HCT116 (cell line): ENCODE results near the gene CHAD. TPM values are rescaled to one million over a fixed set of nuclear protein-coding genes. Genes with fewer than 3 reads are reported as not detected.

Experiments used
- ATAC-seq: fragments of 200-7000 bp; cut with Tn5 transposase; 2 replicates; pipeline ENCODE4 v1.9.1; 2020; ENCODE audit warnings: mild to moderate bottlenecking, moderate library complexity
- BruUV-seq: library from RNA; stranded (reverse); fragments of 400-500 nt; replicated peaks from 2 replicates; lab custom pipeline; 2021; lab: Mats Ljungman, UMichigan
- CTCF ChIA-PET: fragments of 300-600 bp; sonication (Branson Sonifier 250); formaldehyde crosslinking; loops from one replicate; lab custom pipeline; 2021; ENCODE audit warnings: antibody characterized with exemption; lab: Charles Lee
- POLR2A ChIA-PET: fragments of 300-600, 350-600 bp; sonication (Branson Sonifier 250); formaldehyde crosslinking; loops from one replicate; lab custom pipeline; 2021; ENCODE audit warnings: antibody characterized with exemption; lab: Charles Lee
- RAD21 ChIA-PET, 2 experiments: fragments of 300-600 bp; sonication (Branson Sonifier 250); formaldehyde crosslinking; loops; one replicate each; lab custom pipeline; 2023; ENCODE audit warnings: low total read pairs in 2 of 2; ENCODE audit not compliant: uncharacterized antibody in 2 of 2, unreplicated experiment in 2 of 2, low non-redundant PET in 1 of 2; lab: Charles Lee
- DNase-seq: peaks from one replicate; pipeline ENCODE4 v3.0.0-alpha.2; 2010; ENCODE audit warnings: low read depth, low spot score
- H2AFZ ChIP-seq: fragments of 200-600 bp; shearing (Covaris generic), sonication (generic); 2 replicates; pipeline ENCODE4 v1.6.1; 2017; ENCODE audit warnings: low read depth, mixed run types, mixed read lengths, antibody characterized with exemption, low read length; ENCODE audit not compliant: poor library complexity, severe bottlenecking
- H3K27ac ChIP-seq: 2 replicates; pipeline ENCODE4 v1.5.1; 2012; ENCODE audit warnings: low read depth, low read length
- H3K27me3 ChIP-seq: fragments of 200-600 bp; sonication (generic); 2 replicates; pipeline ENCODE4 v1.6.1; 2016; ENCODE audit warnings: mixed run types, low read length, mixed read lengths; ENCODE audit not compliant: insufficient read depth
- H3K36me3 ChIP-seq, 2 experiments: fragments of 200-500 bp in 1 of 2; fragments of 200-600 bp in 1 of 2; sonication (Bioruptor generic) in 1 of 2; sonication (generic) in 1 of 2; 2 replicates each; pipeline versions ENCODE4 v1.5.1 to v1.6.1; 2014 to 2016; ENCODE audit warnings: low read length in 2 of 2, inconsistent platforms in 1 of 2, mixed read lengths in 1 of 2, mixed run types in 1 of 2; ENCODE audit not compliant: insufficient read depth in 2 of 2, control insufficient read depth in 1 of 2
- H3K4me1 ChIP-seq, 2 experiments: fragments of 200-600 bp in 1 of 2; sonication (generic) in 1 of 2; 2 replicates each; pipeline versions ENCODE4 v1.5.1 to v1.6.1; 2012 to 2017; ENCODE audit warnings: low read length in 2 of 2, inconsistent platforms in 1 of 2, mild to moderate bottlenecking in 1 of 2, mixed read lengths in 1 of 2, mixed run types in 1 of 2, moderate library complexity in 1 of 2; ENCODE audit not compliant: insufficient read depth in 2 of 2, control insufficient read depth in 1 of 2
- H3K4me2 ChIP-seq: fragments of 200-600 bp; sonication (generic); 2 replicates; pipeline ENCODE4 v1.6.1; 2017; ENCODE audit warnings: mixed run types, low read length, mixed read lengths
- H3K4me3 ChIP-seq, 2 experiments: fragments of 200-600 bp in 1 of 2; sonication (generic) in 1 of 2; replicated peaks in 1 of 2; 2 replicates each; pipeline ENCODE4 v1.5.1; 2011 to 2016; ENCODE audit warnings: low read length in 2 of 2, control low read depth in 1 of 2, low read depth in 1 of 2, mild to moderate bottlenecking in 1 of 2, mixed read lengths in 1 of 2, mixed run types in 1 of 2
- H3K79me2 ChIP-seq: fragments of 200-600 bp; sonication (generic); 2 replicates; pipeline ENCODE4 v1.6.1; 2017; ENCODE audit warnings: mild to moderate bottlenecking, mixed run types, low read length, moderate library complexity, mixed read lengths; ENCODE audit not compliant: insufficient read depth
- H3K9ac ChIP-seq: fragments of 200-600 bp; sonication (generic); 2 replicates; pipeline ENCODE4 v1.6.1; 2016; ENCODE audit warnings: low read length, mixed read lengths
- H3K9me2 ChIP-seq: fragments of 200-600 bp; sonication (generic), shearing (Covaris generic); 2 replicates; pipeline ENCODE4 v1.6.1; 2017; ENCODE audit warnings: mixed run types, mild to moderate bottlenecking, moderate library complexity; ENCODE audit not compliant: insufficient read depth
- H3K9me3 ChIP-seq, 2 experiments: fragments of 200-500 bp in 1 of 2; fragments of 200-600 bp in 1 of 2; sonication (Bioruptor generic) in 1 of 2; sonication (generic) in 1 of 2; 2 replicates each; pipeline ENCODE4 v1.6.1; 2014 to 2017; ENCODE audit warnings: low read length in 2 of 2, mixed read lengths in 2 of 2, inconsistent platforms in 1 of 2, low read depth in 1 of 2, mild to moderate bottlenecking in 1 of 2, mixed run types in 1 of 2, moderate library complexity in 1 of 2; ENCODE audit not compliant: control insufficient read depth in 1 of 2, insufficient read depth in 1 of 2
- H4K20me1 ChIP-seq: fragments of 200-600 bp; sonication (generic), shearing (Covaris generic); 2 replicates; pipeline ENCODE4 v1.6.1; 2017; ENCODE audit warnings: mixed run types, mild to moderate bottlenecking, moderate library complexity; ENCODE audit not compliant: insufficient read depth
- ATF3 ChIP-seq: IDR thresholded peaks from 2 replicates; pipeline ENCODE4 v1.6.1; 2012
- CBX3 ChIP-seq: IDR thresholded peaks from 2 replicates; pipeline ENCODE4 v1.6.1; 2012; ENCODE audit warnings: low read depth
- CEBPB ChIP-seq: IDR thresholded peaks from 2 replicates; pipeline ENCODE4 v1.6.1; 2012; ENCODE audit warnings: low read depth
- CTCF ChIP-seq, 3 experiments: fragments of 200-600 bp in 1 of 3; sonication (generic) in 1 of 3; IDR thresholded peaks in 2 of 3; conservative IDR thresholded peaks in 1 of 3; 2 replicates each; pipeline ENCODE4 v1.5.1; 2012 to 2017; ENCODE audit warnings: low read depth in 2 of 3, low read length in 2 of 3, antibody characterized with exemption in 1 of 3, borderline replicate concordance in 1 of 3, control low read depth in 1 of 3, mild to moderate bottlenecking in 1 of 3, mixed read lengths in 1 of 3, mixed run types in 1 of 3, moderate library complexity in 1 of 3; ENCODE audit not compliant: insufficient read depth in 1 of 3
- EGR1 ChIP-seq: IDR thresholded peaks from 2 replicates; pipeline ENCODE4 v1.6.1; 2012; ENCODE audit warnings: low read depth
- ELF1 ChIP-seq: IDR thresholded peaks from 2 replicates; pipeline ENCODE4 v1.6.1; 2012; ENCODE audit warnings: low read depth, borderline replicate concordance
- EZH2phosphoT487 ChIP-seq: fragments of 200-600 bp; IDR thresholded peaks from 2 replicates; pipeline ENCODE4 v1.6.1; 2018; ENCODE audit warnings: antibody characterized with exemption, borderline replicate concordance
- FOSL1 ChIP-seq: IDR thresholded peaks from 2 replicates; pipeline ENCODE4 v1.6.1; 2012; ENCODE audit warnings: low read depth
- JUND ChIP-seq: IDR thresholded peaks from 2 replicates; pipeline ENCODE4 v1.6.1; 2012
- POLR2A ChIP-seq: IDR thresholded peaks from 2 replicates; pipeline ENCODE4 v1.7.0; 2011; ENCODE audit warnings: borderline replicate concordance; ENCODE audit not compliant: insufficient read depth, insufficient read length; ENCODE audit errors: extremely low read depth
- RAD21 ChIP-seq: IDR thresholded peaks from 2 replicates; pipeline ENCODE4 v1.6.1; 2012; ENCODE audit warnings: low read depth, mild to moderate bottlenecking
- REST ChIP-seq: IDR thresholded peaks from 2 replicates; pipeline ENCODE4 v1.6.1; 2012; ENCODE audit warnings: low read depth
- SIN3A ChIP-seq: IDR thresholded peaks from 2 replicates; pipeline ENCODE4 v1.6.1; 2012; ENCODE audit warnings: low read depth
- SP1 ChIP-seq: IDR thresholded peaks from 2 replicates; pipeline ENCODE4 v1.6.1; 2012; ENCODE audit warnings: low read depth
- SRF ChIP-seq: IDR thresholded peaks from 2 replicates; pipeline ENCODE4 v1.6.1; 2012; ENCODE audit warnings: low read depth
- ZBTB33 ChIP-seq: IDR thresholded peaks from 2 replicates; pipeline ENCODE4 v1.6.1; 2011; ENCODE audit warnings: mild to moderate bottlenecking, low read length, moderate library complexity; ENCODE audit not compliant: insufficient replicate concordance; ENCODE audit errors: extremely low read depth
- ZFX ChIP-seq: fragments of 450-650 bp; IDR thresholded peaks from 2 replicates; pipeline ENCODE4 v1.6.1; 2017
- ZNF274 ChIP-seq: fragments of 200-500 bp; sonication (Bioruptor generic); IDR thresholded peaks from 2 replicates; pipeline ENCODE4 v1.6.1; 2014; ENCODE audit warnings: mild to moderate bottlenecking, low read depth, low read length, inconsistent platforms
- intact Hi-C: fragments of 100-400 bp; cut with micrococcal nuclease; formaldehyde crosslinking; loops from 2 replicates; pipeline ENCODE4 v1.10.0; 2022
- total RNA-seq: library from RNA; stranded (reverse); gene quantifications from one replicate; pipeline ENCODE4 v1.2.1, GENCODE V29; 2021; ENCODE audit not compliant: unreplicated experiment

The CHAD gene
- total RNA-seq, 1 experiment from 2014 or later, result not detected

- TF ChIP-seq REST, result no peak
Observed at GRCh38 chr17:50467855-50468303, 801 bp downstream of the CHAD start (continued).

GRCh38 chr17:50467114-50467854, 1.4 kb downstream of the CHAD start:
- H3K9me2 ChIP-seq, result no peaks in the 10 kb centered on the region
- intact Hi-C loops, result no loop called here
- no peaks in the 10 kb centered on the region for H3K79me2 ChIP-seq
- no peak for DNase-seq
- no peaks in the 10 kb centered on the region for H3K9me3 ChIP-seq
- ChIA-PET POLR2A (interaction anchor here (0.8 kb wide), 1 partner anchor 9 kb away, joined by 3 read pairs; no protein-coding TSS in a partner anchor), RAD21 (no interaction called here), CTCF (no interaction called here)
- no peak overlapping the region for H3K27ac ChIP-seq
- no peak overlapping the region for H3K4me2 ChIP-seq
- BruUV-seq, result no TSS peak
- no peak overlapping the region for H3K4me3 ChIP-seq
- H3K36me3 ChIP-seq, result no peaks in the 10 kb centered on the region
- no peak overlapping the region for H3K9ac ChIP-seq
- no peaks in the 10 kb centered on the region for H3K27me3 ChIP-seq
- no peak for ATAC-seq
- no peaks in the 10 kb centered on the region for H4K20me1 ChIP-seq
- peaks cover 4 to 16% of the 10 kb centered on the region in 2 experiments; a peak in 2 of 4 replicates for H3K4me1 ChIP-seq
- no peak overlapping the region for H2AFZ ChIP-seq
- TF ChIP-seq EZH2phosphoT487 (no peak), ZNF274 (no peak), RAD21 (no peak), SRF (no peak), CTCF (IDR thresholded peaks at IDR 0.05 in 2 of 3, conservative IDR thresholded peaks at IDR 0.05 in 1 of 3; ENCODE audit: borderline replicate concordance in 1 of 3, insufficient read depth in 1 of 3, low read depth in 2 of 3, low read length in 2 of 3) (no peak), POLR2A (no peak), ZBTB33 (no peak), CBX3 (no peak), CEBPB (no peak), EGR1 (no peak), ATF3 (no peak), SP1 (no peak), ZFX (no peak), SIN3A (no peak), ELF1 (no peak), JUND (no peak), FOSL1 (no peak)
